ENCODE data around the gene XRCC1. TPM values are rescaled to one million over a fixed set of nuclear protein-coding genes. Genes with fewer than 3 reads are reported as not detected.

Gene XRCC1
- total RNA-seq, 1 experiment from 2014 or later: 56.8 TPM

- H3K36me3 Mint-ChIP-seq (ENCODE audit: insufficient read depth, unreplicated experiment): peaks cover 27% of the 10 kb centered on the region
- H3K4me3 Mint-ChIP-seq (ENCODE audit: low read depth, unreplicated experiment): peak overlapping the region; percentile 94
- no peaks in the 10 kb centered on the region for H3K27me3 Mint-ChIP-seq (ENCODE audit: unreplicated experiment)
- TSS peak; percentile 69 for BruUV-seq (replicated peaks)
- TF ChIP-seq, protein P1, sequence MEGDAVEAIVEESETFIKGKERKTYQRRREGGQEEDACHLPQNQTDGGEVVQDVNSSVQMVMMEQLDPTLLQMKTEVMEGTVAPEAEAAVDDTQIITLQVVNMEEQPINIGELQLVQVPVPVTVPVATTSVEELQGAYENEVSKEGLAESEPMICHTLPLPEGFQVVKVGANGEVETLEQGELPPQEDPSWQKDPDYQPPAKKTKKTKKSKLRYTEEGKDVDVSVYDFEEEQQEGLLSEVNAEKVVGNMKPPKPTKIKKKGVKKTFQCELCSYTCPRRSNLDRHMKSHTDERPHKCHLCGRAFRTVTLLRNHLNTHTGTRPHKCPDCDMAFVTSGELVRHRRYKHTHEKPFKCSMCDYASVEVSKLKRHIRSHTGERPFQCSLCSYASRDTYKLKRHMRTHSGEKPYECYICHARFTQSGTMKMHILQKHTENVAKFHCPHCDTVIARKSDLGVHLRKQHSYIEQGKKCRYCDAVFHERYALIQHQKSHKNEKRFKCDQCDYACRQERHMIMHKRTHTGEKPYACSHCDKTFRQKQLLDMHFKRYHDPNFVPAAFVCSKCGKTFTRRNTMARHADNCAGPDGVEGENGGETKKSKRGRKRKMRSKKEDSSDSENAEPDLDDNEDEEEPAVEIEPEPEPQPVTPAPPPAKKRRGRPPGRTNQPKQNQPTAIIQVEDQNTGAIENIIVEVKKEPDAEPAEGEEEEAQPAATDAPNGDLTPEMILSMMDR (IDR thresholded peaks at IDR 0.05; ENCODE audit: unreplicated experiment): no peak
- H3K27ac Mint-ChIP-seq (ENCODE audit: unreplicated experiment): peak overlapping the region; percentile 84
- intact Hi-C loops (cut with micrococcal nuclease; ENCODE audit: unreplicated experiment): no loop called here
- H3K9me3 Mint-ChIP-seq (ENCODE audit: low read depth, unreplicated experiment): no peaks in the 10 kb centered on the region
- peaks cover 13% of the 10 kb centered on the region for H3K4me1 Mint-ChIP-seq (ENCODE audit: low read depth, unreplicated experiment)
- DNase-seq: peak; percentile 41
- CTCF ChIA-PET: interaction anchor here (0.7 kb wide), 1 partner anchor 90 kb away, joined by 6 read pairs; no protein-coding TSS in a partner anchor
These were observed 43.6 kb upstream of the XRCC1 start for GRCh38 chr19:43618921-43619261.

DNA sequence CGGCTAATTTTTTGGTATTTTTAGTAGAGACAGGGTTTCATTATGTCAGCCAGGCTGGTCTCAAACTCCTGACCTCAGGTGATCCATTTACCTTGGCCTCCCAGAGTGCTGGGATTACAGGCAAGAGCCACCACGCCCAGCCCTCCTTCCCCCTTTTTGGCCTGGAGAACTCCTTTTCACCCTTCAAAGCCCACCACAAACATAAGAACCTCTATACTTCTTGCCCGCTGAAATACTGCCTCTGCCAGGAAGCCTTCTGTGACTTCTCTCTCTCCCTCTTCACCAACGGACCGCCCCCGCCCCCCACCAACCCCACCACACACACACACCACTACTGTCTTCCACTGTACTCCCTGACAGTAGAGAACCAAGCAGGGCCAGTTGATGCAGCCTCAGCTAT, 41.6 kb upstream of the XRCC1 start:
- no TSS peak for BruUV-seq (replicated peaks)
- Mint-ChIP-seq H3K36me3 (ENCODE audit: insufficient read depth, unreplicated experiment) (peaks cover 33% of the 10 kb centered on the region), H3K27ac (ENCODE audit: unreplicated experiment) (no peak overlapping the region), H3K27me3 (ENCODE audit: unreplicated experiment) (no peaks in the 10 kb centered on the region), H3K4me1 (ENCODE audit: low read depth, unreplicated experiment) (peaks cover 13% of the 10 kb centered on the region), H3K9me3 (ENCODE audit: low read depth, unreplicated experiment) (peaks cover 9% of the 10 kb centered on the region), H3K4me3 (ENCODE audit: low read depth, unreplicated experiment) (no peak overlapping the region)
- intact Hi-C loops (cut with micrococcal nuclease; ENCODE audit: unreplicated experiment): no loop called here
- CTCF ChIA-PET: interaction anchor here (0.6 kb wide), 1 partner anchor 1320 kb away, joined by 3 read pairs; no protein-coding TSS in a partner anchor
- TF ChIP-seq, protein P1 (IDR thresholded peaks at IDR 0.05; ENCODE audit: unreplicated experiment): no peak
- no peak for DNase-seq

GRCh38 chr19:43616306-43616705, 41.0 kb upstream of the XRCC1 start:
- no peak for DNase-seq
- CTCF ChIA-PET: no interaction called here
- BruUV-seq (replicated peaks): no TSS peak
- no peaks in the 10 kb centered on the region for H3K27me3 Mint-ChIP-seq (ENCODE audit: unreplicated experiment)
- no peak overlapping the region for H3K4me3 Mint-ChIP-seq (ENCODE audit: low read depth, unreplicated experiment)
- H3K27ac Mint-ChIP-seq (ENCODE audit: unreplicated experiment): no peak overlapping the region
- TF ChIP-seq, protein P1 (IDR thresholded peaks at IDR 0.05; ENCODE audit: unreplicated experiment): no peak
- peaks cover 9% of the 10 kb centered on the region for H3K9me3 Mint-ChIP-seq (ENCODE audit: low read depth, unreplicated experiment)
- intact Hi-C loops (cut with micrococcal nuclease; ENCODE audit: unreplicated experiment): no loop called here
- H3K4me1 Mint-ChIP-seq (ENCODE audit: low read depth, unreplicated experiment): peaks cover 13% of the 10 kb centered on the region
- peaks cover 33% of the 10 kb centered on the region for H3K36me3 Mint-ChIP-seq (ENCODE audit: insufficient read depth, unreplicated experiment)

- CTCF ChIA-PET: no interaction called here
- H3K36me3 Mint-ChIP-seq (ENCODE audit: insufficient read depth, unreplicated experiment): peaks cover 9% of the 10 kb centered on the region
- no peak overlapping the region for H3K27ac Mint-ChIP-seq (ENCODE audit: unreplicated experiment)
- BruUV-seq (replicated peaks): no TSS peak
- no peaks in the 10 kb centered on the region for H3K4me1 Mint-ChIP-seq (ENCODE audit: low read depth, unreplicated experiment)
- intact Hi-C loops (cut with micrococcal nuclease; ENCODE audit: unreplicated experiment): no loop called here
- H3K4me3 Mint-ChIP-seq (ENCODE audit: low read depth, unreplicated experiment): no peak overlapping the region
- H3K9me3 Mint-ChIP-seq (ENCODE audit: low read depth, unreplicated experiment): peaks cover 9% of the 10 kb centered on the region
- TF ChIP-seq, protein P1 (IDR thresholded peaks at IDR 0.05; ENCODE audit: unreplicated experiment): no peak
- H3K27me3 Mint-ChIP-seq (ENCODE audit: unreplicated experiment): no peaks in the 10 kb centered on the region
- DNase-seq: no peak
These were observed 37.0 kb upstream of the XRCC1 start for GRCh38 chr19:43612374-43612773.
